GM19397 (cell line): ENCODE measurements around the gene CYP46A1.

Experiments
- ATAC-seq: cut with Tn5 transposase; IDR thresholded peaks from one replicate; pipeline ENCODE4 v1.9.1; 2021; ENCODE audit warnings: mild to moderate bottlenecking, moderate library complexity; ENCODE audit not compliant: unreplicated experiment

The CYP46A1 gene

GRCh38 chr14:99741227-99741976 is 57.3 kb downstream of the CYP46A1 start:
- ATAC-seq = no peak

- no peak for ATAC-seq
Measured at GRCh38 chr14:99742074-99742473, 58.0 kb downstream of the CYP46A1 start.

- ATAC-seq = no peak
Measured at GRCh38 chr14:99742509-99743487, 58.7 kb downstream of the CYP46A1 start.

DNA sequence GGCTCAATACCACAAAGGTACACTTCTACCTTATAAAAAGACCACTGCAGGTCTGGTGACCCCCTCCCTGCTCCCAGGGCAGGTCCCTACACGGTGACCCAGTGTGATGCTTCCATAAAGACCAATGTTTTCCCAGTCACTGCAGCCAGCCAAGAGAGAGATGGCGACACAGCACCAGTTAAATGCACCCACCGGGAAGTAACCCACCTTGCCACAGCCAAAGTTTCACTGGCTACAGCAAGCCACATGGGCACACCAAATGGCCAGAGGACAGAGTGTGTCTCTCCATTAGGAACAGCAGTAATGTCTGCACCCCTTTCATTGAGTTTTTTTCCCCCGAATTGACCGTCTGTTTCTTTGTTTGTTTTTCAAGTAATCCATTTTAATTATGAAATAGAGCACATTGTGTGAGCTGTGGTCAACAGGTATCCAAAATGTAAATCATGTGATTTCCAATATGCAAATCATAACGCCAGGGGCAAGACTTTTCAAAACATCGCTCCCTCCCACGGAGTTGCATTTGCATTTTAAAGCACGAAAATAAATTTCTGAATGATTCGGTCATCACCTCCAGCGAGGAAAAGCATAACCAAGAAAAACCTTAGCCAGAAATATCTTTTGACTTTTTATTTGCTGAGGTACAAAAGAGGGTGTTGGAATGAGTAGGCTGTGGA is 60.2 kb downstream of the CYP46A1 start:
- ATAC-seq = no peak

GRCh38 chr14:99744873-99745224 is 60.8 kb downstream of the CYP46A1 start:
- no peak for ATAC-seq

DNA sequence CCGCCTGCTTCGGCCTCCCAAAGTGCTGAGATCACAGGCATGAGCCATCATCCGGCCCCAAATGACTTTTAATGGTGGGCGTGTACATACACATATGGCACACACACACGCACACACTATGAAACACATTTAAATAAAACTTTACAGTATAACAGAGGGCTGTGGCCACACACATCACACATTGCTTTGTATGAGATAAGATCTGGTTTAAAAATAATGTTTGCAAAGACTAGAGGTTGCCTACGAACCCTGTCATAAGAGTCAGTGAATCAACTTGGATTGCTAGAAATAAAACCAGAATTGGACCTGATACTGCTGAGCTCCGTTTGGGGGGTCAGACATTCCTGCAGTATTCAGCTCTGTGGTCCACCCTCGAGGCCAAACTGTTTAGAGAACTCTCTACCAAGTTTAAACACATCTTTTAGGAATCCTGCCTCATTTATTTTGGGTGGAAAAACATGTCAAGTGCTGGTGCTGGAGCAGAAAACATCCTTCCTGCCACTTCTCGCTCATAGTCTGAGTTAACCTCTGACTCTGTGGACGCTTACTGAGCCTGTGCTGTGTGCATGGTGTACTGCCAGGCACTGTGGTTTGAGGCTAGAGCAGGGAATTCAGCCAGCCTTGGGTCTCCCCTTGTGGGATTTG is 61.3 kb downstream of the CYP46A1 start:
- ATAC-seq = no peak

GRCh38 chr14:99747167-99747566 is 63.1 kb downstream of the CYP46A1 start:
- no peak for ATAC-seq

DNA sequence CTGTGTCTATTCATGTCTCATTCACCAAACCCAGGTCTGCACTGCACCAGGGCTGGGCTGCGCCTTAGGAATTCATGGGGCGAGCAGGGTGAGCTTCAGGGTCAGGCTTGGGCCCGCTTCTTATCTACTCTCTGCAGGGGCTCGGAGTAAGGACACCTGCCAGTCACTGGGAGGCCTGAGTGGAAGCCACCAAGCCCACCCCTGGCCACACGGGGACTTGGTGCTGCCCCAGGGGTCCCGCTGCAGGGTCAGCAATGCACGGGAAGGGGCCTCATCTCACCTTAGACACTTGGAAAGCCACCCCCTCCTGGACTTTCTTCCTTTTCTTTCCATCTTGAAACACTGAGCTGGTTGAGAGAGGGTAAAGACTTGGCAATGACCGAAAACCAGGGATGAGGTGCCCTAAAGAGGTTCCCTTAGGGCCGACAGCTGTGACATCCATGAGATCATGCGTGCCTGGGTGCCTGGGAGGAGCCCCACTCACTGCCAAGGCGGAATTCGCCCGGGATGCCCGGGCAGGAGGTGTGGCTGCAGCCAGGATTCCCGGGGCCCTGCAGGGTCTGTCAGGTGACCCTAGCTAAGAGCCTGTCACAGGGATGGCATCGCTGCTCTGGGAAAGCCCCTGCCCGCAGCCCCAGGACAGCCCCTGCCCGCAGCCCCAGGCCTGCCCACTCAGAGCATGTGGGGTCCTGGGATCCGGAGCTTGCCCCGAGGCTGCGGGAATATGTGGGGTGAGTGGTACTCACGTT is 63.7 kb downstream of the CYP46A1 start:
- ATAC-seq = no peak

DNA sequence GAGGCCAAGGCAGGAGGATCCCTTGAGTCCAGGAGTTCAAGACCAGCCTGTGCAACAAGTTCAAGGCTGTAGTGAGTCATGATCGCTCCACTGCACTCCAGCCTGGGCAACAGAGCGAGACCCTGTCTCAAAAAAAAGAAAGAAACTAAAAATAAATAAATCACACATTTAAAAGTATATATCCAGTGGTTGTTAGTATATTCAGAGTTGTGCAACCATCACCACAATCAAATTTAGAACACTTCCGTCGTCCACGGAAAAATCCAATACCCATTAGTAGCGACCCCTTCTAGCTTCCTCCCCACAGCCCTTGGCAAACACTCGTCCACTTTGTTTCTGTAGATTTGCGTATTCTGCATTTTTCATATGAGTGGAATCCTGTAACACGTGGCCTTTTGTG is 64.4 kb downstream of the CYP46A1 start:
- no peak for ATAC-seq

DNA sequence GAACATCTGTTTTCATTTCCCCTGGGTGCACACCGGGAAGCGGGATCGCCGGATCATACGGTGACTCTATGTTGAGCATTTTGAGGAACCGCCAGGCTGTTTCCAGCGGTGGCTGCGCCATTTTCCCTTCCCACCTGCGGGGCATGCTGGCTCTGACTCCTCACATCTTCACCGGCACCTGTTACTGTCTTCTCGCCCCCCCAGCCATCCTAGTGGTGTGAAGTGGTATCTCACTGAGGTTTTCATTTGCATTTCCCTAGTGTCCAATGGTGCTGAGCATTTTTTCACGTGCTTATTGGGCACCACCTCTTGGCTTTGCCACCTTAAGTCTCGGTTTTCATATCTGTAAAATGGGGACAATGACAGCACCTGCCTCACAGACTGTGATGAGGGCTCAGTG is 65.0 kb downstream of the CYP46A1 start:
- ATAC-seq = no peak

DNA sequence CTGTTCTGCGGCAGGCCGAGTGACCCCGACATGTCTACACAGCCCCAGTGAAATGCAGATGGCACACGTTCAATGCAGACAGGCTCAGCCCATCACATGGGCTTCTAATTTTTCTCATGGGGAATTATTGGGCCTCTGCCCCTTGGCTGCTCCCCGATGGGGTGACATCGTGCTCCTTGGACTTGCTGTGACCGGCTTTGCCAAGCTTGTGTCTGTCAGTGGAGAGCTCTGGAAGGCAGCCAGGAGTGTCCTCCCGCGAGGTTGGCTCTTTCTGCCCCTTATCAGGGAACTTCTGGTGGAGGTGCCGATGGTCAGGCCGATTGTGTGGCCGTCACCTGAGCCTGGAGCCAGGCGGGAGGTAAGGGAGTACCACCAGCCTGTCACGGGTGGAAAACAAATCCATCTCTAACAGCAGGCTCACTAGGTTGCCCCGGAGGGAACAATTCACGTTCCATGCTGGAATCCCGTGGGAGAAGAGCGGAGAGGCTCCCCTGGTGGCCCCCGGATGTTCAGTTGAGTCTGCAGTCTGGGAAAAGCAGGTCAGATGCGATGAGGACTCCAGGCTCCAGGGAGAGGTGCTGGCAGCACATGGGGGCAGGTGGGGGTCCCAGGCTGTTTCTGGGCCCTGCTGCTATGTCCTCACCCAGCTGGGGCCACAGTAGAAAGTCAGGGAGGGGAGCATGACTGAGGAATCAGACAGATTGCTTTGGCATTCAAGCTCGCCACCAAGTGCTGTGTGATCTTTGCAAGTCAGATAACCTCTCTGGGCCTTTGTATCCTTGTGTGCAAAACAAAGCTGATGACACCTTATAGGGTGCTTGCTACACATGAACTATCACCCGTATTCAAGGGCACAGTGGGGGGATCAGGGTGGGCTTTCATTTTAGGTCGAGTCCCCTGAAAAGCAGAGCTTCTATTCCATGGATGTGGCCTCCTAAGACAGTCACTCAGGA is 65.9 kb downstream of the CYP46A1 start:
- ATAC-seq = no peak

DNA sequence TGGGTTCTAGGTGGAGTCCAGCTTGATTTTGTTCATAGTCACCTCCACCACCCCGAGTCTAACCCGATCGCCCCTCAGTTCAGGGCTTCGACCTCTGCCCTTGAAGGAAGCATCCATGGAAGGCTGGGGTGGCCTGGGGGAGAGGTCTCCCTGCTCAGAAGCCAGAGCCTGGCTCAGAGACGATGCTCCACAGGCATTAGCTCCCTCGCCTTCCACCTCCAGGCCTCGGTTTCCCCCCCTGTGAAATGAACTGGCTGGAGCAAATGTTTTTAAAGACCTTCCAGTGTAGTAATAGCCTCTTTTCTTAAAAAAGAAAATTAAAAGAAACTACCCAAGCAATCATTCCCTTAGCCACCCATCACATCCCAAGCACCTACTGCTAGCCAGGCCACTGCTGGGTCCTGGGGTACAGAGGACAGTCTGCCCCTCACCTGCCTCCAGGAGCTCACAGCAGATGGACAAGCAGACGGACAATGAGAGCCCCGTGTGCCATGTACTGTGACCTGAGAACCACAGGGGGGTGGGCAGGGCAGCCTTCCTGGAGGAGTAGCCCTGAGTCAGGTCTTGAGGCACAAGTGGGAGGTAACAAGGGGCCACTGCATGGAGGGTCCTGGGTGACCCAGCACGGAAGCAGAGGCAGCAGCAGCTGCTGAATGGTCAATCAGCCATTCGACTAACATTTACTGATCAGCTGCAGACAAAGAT is 66.8 kb downstream of the CYP46A1 start:
- ATAC-seq = no peak

DNA sequence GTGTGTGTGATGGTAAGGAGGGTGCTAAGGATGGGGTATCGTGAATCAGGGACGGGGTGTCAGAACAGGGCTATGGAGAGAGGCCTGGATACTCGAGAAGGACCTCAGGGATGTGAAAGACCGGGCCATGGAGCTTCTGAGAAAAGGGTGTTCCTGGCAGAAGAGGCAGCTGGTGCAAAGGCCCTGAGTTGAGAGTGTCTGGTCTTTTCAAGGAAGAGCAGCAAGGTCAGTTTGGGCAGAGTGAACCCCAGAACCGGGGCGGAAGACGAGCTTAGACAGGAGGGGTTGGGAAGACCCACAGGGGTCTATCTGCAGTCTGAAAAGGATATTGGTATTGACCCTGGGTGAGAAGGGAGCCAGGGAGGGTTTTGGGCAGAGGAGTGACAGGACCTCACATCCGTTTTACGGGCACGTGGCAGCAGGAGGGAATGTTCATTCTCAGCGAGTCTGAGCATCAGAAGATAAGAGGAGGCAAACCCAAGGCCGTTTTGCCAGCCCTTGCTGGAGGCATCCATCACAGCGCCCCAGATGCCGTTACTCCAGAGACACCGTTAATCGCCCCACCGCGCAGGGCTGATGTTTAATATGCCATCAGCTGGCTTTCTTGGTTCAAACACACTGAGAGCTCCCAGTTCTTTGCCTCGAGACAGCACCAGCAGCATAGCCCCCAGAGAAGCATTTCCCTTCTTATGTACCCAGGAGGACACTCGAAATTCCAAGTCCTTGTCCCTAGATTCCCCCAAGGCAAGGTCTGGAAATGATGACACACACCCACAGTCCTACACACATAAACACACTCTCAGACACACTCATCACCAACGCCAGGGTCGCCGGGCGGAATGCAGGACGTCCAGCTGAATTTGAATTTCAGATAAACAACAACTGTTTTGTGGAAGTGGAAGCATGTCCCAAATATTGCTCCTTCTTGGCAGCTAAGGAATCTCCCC is 67.7 kb downstream of the CYP46A1 start:
- ATAC-seq = no peak

GRCh38 chr14:99752486-99753121 is 68.5 kb downstream of the CYP46A1 start:
- no peak for ATAC-seq

GRCh38 chr14:99753225-99754140 is 69.4 kb downstream of the CYP46A1 start:
- no peak for ATAC-seq
